ENCODE measurements around the gene MMADHC. TPM values are rescaled to one million over a fixed set of nuclear protein-coding genes. Genes with fewer than 3 reads are reported as not detected.
"Not testable (repeated sequence)": the region's sequence is repeated elsewhere in the genome, so short reads cannot be mapped to it uniquely, and the experiment has no call there.

The MMADHC gene
- total RNA-seq, 1 donor from 2014 or later: 70.9 TPM

GRCh38 chr2:149572102-149572953, 15.2 kb downstream of the MMADHC start:
- TF ChIP-seq, protein P1, sequence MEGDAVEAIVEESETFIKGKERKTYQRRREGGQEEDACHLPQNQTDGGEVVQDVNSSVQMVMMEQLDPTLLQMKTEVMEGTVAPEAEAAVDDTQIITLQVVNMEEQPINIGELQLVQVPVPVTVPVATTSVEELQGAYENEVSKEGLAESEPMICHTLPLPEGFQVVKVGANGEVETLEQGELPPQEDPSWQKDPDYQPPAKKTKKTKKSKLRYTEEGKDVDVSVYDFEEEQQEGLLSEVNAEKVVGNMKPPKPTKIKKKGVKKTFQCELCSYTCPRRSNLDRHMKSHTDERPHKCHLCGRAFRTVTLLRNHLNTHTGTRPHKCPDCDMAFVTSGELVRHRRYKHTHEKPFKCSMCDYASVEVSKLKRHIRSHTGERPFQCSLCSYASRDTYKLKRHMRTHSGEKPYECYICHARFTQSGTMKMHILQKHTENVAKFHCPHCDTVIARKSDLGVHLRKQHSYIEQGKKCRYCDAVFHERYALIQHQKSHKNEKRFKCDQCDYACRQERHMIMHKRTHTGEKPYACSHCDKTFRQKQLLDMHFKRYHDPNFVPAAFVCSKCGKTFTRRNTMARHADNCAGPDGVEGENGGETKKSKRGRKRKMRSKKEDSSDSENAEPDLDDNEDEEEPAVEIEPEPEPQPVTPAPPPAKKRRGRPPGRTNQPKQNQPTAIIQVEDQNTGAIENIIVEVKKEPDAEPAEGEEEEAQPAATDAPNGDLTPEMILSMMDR (IDR thresholded peaks at IDR 0.05): no peak
- intact Hi-C loops (cut with DNase I): no loop called here
- ATAC-seq: no peak
- H3K4me3 ChIP-seq: no peak overlapping the region
- H3K36me3 ChIP-seq: peaks cover 87% of the 10 kb centered on the region
- H3K27me3 ChIP-seq: no peaks in the 10 kb centered on the region
- no peak for DNase-seq
- no peak overlapping the region for H3K27ac ChIP-seq
- no peaks in the 10 kb centered on the region for H3K9me3 ChIP-seq
- no peaks in the 10 kb centered on the region for H3K4me1 ChIP-seq

DNA sequence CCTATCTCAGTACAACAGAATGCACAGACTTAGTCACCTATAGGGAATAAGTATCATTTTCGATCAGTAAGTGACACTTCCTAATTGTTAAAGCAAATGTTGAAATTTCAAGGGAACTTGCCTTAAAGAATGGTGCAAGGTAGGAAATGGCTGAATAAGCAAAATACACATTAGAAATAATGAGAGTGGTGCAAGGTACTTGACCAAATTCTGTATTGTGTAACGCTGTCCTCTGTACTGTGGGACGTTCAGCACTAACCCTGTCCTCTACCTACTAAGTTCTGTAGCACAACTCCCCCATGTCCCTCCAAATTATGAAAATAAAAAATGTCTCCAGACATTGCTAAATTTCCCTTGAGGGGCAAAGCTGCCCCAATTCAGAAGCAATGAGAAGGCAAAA, 19.4 kb downstream of the MMADHC start:
- peak; percentile 63 for ATAC-seq
- intact Hi-C loops (cut with DNase I): loop anchor here (10.0 kb wide), 1 partner anchor 553 kb away; no protein-coding TSS in a partner anchor
- peaks cover 75% of the 10 kb centered on the region for H3K36me3 ChIP-seq

GRCh38 chr2:149566652-149567051, 20.9 kb downstream of the MMADHC start:
- no peak for ATAC-seq
- peaks cover 65% of the 10 kb centered on the region for H3K36me3 ChIP-seq
- intact Hi-C loops (cut with DNase I): loop anchor here (10.0 kb wide), 1 partner anchor 552 kb away; no protein-coding TSS in a partner anchor

More for the DNA sequence above, 19.4 kb downstream of the MMADHC start:
- Histone ChIP-seq H3K27me3 (no peaks in the 10 kb centered on the region), H3K4me1 (no peaks in the 10 kb centered on the region), H3K27ac (no peak overlapping the region), H3K4me3 (no peak overlapping the region), H3K9me3 (no peaks in the 10 kb centered on the region)
- TF ChIP-seq, protein P1 (IDR thresholded peaks at IDR 0.05): no peak
- DNase-seq: no peak

GRCh38 chr2:149565625-149566024, 21.9 kb downstream of the MMADHC start:
- not testable (repeated sequence) for H3K27ac ChIP-seq, ATAC-seq, H3K9me3 ChIP-seq, H3K4me1 ChIP-seq, DNase-seq, H3K27me3 ChIP-seq, H3K4me3 ChIP-seq
- intact Hi-C loops (cut with DNase I): loop anchor here (10.0 kb wide), 1 partner anchor 551 kb away; no protein-coding TSS in a partner anchor
- H3K36me3 ChIP-seq: peaks cover 57% of the 10 kb centered on the region

More at GRCh38 chr2:149566652-149567051, 20.9 kb downstream of the MMADHC start:
- DNase-seq: no peak
- Histone ChIP-seq H3K4me3 (no peak overlapping the region), H3K27me3 (no peaks in the 10 kb centered on the region), H3K27ac (no peak overlapping the region), H3K4me1 (no peaks in the 10 kb centered on the region), H3K9me3 (no peaks in the 10 kb centered on the region)
- TF ChIP-seq, protein P1 (IDR thresholded peaks at IDR 0.05): no peak

GRCh38 chr2:149564983-149565382, 22.6 kb downstream of the MMADHC start:
- Histone ChIP-seq H3K36me3 (peaks cover 51% of the 10 kb centered on the region), H3K4me3 (no peak overlapping the region), H3K9me3 (no peaks in the 10 kb centered on the region), H3K27ac (no peak overlapping the region), H3K27me3 (no peaks in the 10 kb centered on the region), H3K4me1 (no peaks in the 10 kb centered on the region)
- intact Hi-C loops (cut with DNase I): loop anchor here (10.0 kb wide), 1 partner anchor 550 kb away; no protein-coding TSS in a partner anchor
- ATAC-seq: no peak
- no peak for DNase-seq
- TF ChIP-seq, protein P1 (IDR thresholded peaks at IDR 0.05): no peak

DNA sequence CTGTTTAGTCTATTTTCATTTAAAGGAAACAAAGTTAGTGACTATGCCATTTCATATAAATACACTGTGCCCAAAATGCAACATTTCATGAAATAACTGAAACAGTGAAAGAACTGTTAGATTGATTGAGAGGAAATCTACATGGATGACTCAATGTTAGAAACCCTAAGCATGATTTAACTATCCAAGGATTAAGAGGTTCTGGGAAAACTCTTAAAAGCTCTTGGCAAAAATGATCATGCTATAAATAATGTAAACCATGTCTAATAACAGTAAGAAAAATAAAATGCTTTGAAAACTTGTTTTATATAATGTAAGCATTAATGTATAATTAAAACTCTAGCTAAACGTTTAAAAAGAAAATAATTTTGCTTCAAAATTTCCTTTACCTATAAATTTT, 23.5 kb downstream of the MMADHC start:
- intact Hi-C loops (cut with DNase I): loop anchor here (10.0 kb wide), 1 partner anchor 549 kb away; no protein-coding TSS in a partner anchor
- ATAC-seq: no peak
- DNase-seq: no peak
- peaks cover 42% of the 10 kb centered on the region for H3K36me3 ChIP-seq
- no peak overlapping the region for H3K4me3 ChIP-seq
- H3K4me1 ChIP-seq: no peaks in the 10 kb centered on the region
- H3K9me3 ChIP-seq: no peaks in the 10 kb centered on the region
- H3K27me3 ChIP-seq: no peaks in the 10 kb centered on the region
- TF ChIP-seq, protein P1 (IDR thresholded peaks at IDR 0.05): no peak
- no peak overlapping the region for H3K27ac ChIP-seq
